ENCODE measurements around the gene CDC42EP4.

GRCh38 chr17:73251871-73252270 is 59.9 kb downstream of the CDC42EP4 start:
- no peak for TF ChIP-seq CTCF (IDR thresholded peaks at IDR 0.05)
- TF ChIP-seq POLR2AphosphoS5 (IDR thresholded peaks at IDR 0.05; ENCODE audit: insufficient read depth in 1 of 2, low read depth in 1 of 2) = no peak

Data from vagina (tissue), 2 donors.